Muscle layer of colon (tissue), 2 donors: ENCODE measurements around the gene TLNRD1.

Source experiments
- H3K27ac ChIP-seq: one replicate; pipeline ENCODE4 v1.7.0; 2013; ENCODE audit warnings: low read depth, mild to moderate bottlenecking, low read length, moderate library complexity
- H3K27me3 ChIP-seq, 2 donors: one replicate each; pipeline ENCODE4 v1.7.0; 2013; ENCODE audit warnings: low read length in 2 of 2, mild to moderate bottlenecking in 2 of 2; ENCODE audit not compliant: insufficient read depth in 2 of 2, control insufficient read depth in 1 of 2
- H3K36me3 ChIP-seq: one replicate; pipeline ENCODE4 v1.7.0; 2013; ENCODE audit warnings: mild to moderate bottlenecking, low read length; ENCODE audit not compliant: insufficient read depth
- H3K4me1 ChIP-seq: one replicate; pipeline ENCODE4 v1.7.0; 2013; ENCODE audit warnings: mild to moderate bottlenecking, low read length; ENCODE audit not compliant: insufficient read depth
- H3K4me3 ChIP-seq, 2 donors: one replicate each; pipeline ENCODE4 v1.7.0; 2013; ENCODE audit warnings: low read length in 2 of 2, low read depth in 1 of 2, mild to moderate bottlenecking in 1 of 2, moderate library complexity in 1 of 2
- H3K9ac ChIP-seq: one replicate; pipeline ENCODE4 v1.7.0; 2013; ENCODE audit warnings: low read length
- H3K9me3 ChIP-seq: one replicate; pipeline ENCODE4 v1.7.0; 2013; ENCODE audit warnings: mild to moderate bottlenecking, low read length
- donor health status: abdominal sarcoma.
- donor health status: Adenocarcinoma of cecum.

Gene TLNRD1

GRCh38 chr15:81032818-81033217 is 32.1 kb downstream of the TLNRD1 start:
- H3K4me3 ChIP-seq, result no peak overlapping the region
- no peak overlapping the region for H3K27ac ChIP-seq

GRCh38 chr15:81033508-81033907 is 32.8 kb downstream of the TLNRD1 start:
- Histone ChIP-seq H3K4me3 (no peak overlapping the region), H3K36me3 (no peaks in the 10 kb centered on the region), H3K27ac (no peak overlapping the region), H3K9me3 (no peaks in the 10 kb centered on the region), H3K9ac (no peak overlapping the region), H3K27me3 (no peaks in the 10 kb centered on the region), H3K4me1 (peaks cover 15% of the 10 kb centered on the region)

More at GRCh38 chr15:81032818-81033217, 32.1 kb downstream of the TLNRD1 start:
- H3K9ac ChIP-seq, result no peak overlapping the region
- H3K36me3 ChIP-seq, result no peaks in the 10 kb centered on the region
- peaks cover 15% of the 10 kb centered on the region for H3K4me1 ChIP-seq
- H3K9me3 ChIP-seq, result no peaks in the 10 kb centered on the region
- H3K27me3 ChIP-seq, result no peaks in the 10 kb centered on the region

- Histone ChIP-seq H3K4me3 (no peak overlapping the region), H3K27ac (no peak overlapping the region), H3K27me3 (no peaks in the 10 kb centered on the region), H3K9me3 (no peaks in the 10 kb centered on the region), H3K36me3 (no peaks in the 10 kb centered on the region), H3K9ac (no peak overlapping the region), H3K4me1 (peaks cover 12% of the 10 kb centered on the region)
Observed at GRCh38 chr15:81037952-81038743, 37.4 kb downstream of the TLNRD1 start.

GRCh38 chr15:81038975-81039607 is 38.4 kb downstream of the TLNRD1 start:
- Histone ChIP-seq H3K4me1 (peaks cover 6% of the 10 kb centered on the region), H3K36me3 (no peaks in the 10 kb centered on the region), H3K27ac (no peak overlapping the region), H3K9ac (no peak overlapping the region), H3K9me3 (no peaks in the 10 kb centered on the region), H3K4me3 (no peak overlapping the region), H3K27me3 (no peaks in the 10 kb centered on the region)

GRCh38 chr15:81040757-81041156 is 40.0 kb downstream of the TLNRD1 start:
- no peaks in the 10 kb centered on the region for H3K27me3 ChIP-seq
- no peak overlapping the region for H3K9ac ChIP-seq
- H3K4me1 ChIP-seq, result peaks cover 6% of the 10 kb centered on the region
- H3K36me3 ChIP-seq, result no peaks in the 10 kb centered on the region
- no peak overlapping the region for H3K4me3 ChIP-seq
- no peak overlapping the region for H3K27ac ChIP-seq
- no peaks in the 10 kb centered on the region for H3K9me3 ChIP-seq

GRCh38 chr15:81043281-81043934 is 42.7 kb downstream of the TLNRD1 start:
- Histone ChIP-seq H3K9me3 (no peaks in the 10 kb centered on the region), H3K27ac (no peak overlapping the region), H3K27me3 (no peaks in the 10 kb centered on the region), H3K4me3 (no peak overlapping the region), H3K4me1 (no peaks in the 10 kb centered on the region), H3K9ac (no peak overlapping the region), H3K36me3 (no peaks in the 10 kb centered on the region)

- no peak overlapping the region for H3K27ac ChIP-seq
- no peaks in the 10 kb centered on the region for H3K27me3 ChIP-seq
- no peak overlapping the region for H3K4me3 ChIP-seq
- H3K36me3 ChIP-seq, result no peaks in the 10 kb centered on the region
- H3K9me3 ChIP-seq, result no peaks in the 10 kb centered on the region
- no peak overlapping the region for H3K9ac ChIP-seq
- H3K4me1 ChIP-seq, result no peaks in the 10 kb centered on the region
Observed at GRCh38 chr15:81043935-81044575, 43.3 kb downstream of the TLNRD1 start.

- Histone ChIP-seq H3K27ac (no peak overlapping the region), H3K27me3 (no peaks in the 10 kb centered on the region), H3K4me1 (no peaks in the 10 kb centered on the region), H3K4me3 (no peak overlapping the region), H3K9ac (no peak overlapping the region), H3K36me3 (no peaks in the 10 kb centered on the region), H3K9me3 (no peaks in the 10 kb centered on the region)
Observed at GRCh38 chr15:81046290-81046689, 45.6 kb downstream of the TLNRD1 start.

- no peak overlapping the region for H3K27ac ChIP-seq
- H3K9ac ChIP-seq, result no peak overlapping the region
- no peaks in the 10 kb centered on the region for H3K4me1 ChIP-seq
- no peaks in the 10 kb centered on the region for H3K27me3 ChIP-seq
- no peaks in the 10 kb centered on the region for H3K9me3 ChIP-seq
- H3K4me3 ChIP-seq, result no peak overlapping the region
- H3K36me3 ChIP-seq, result no peaks in the 10 kb centered on the region
Observed at GRCh38 chr15:81047928-81048327, 47.2 kb downstream of the TLNRD1 start.

- no peaks in the 10 kb centered on the region for H3K36me3 ChIP-seq
- no peak overlapping the region for H3K27ac ChIP-seq
- H3K9me3 ChIP-seq, result no peaks in the 10 kb centered on the region
- no peaks in the 10 kb centered on the region for H3K27me3 ChIP-seq
- no peak overlapping the region for H3K4me3 ChIP-seq
- H3K9ac ChIP-seq, result no peak overlapping the region
- H3K4me1 ChIP-seq, result no peaks in the 10 kb centered on the region
Observed at GRCh38 chr15:81049835-81050234, 49.1 kb downstream of the TLNRD1 start.

- Histone ChIP-seq H3K4me3 (no peak overlapping the region), H3K9ac (no peak overlapping the region), H3K27ac (no peak overlapping the region)
Observed at GRCh38 chr15:81050259-81050658, 49.5 kb downstream of the TLNRD1 start.

More at GRCh38 chr15:81050259-81050658, 49.5 kb downstream of the TLNRD1 start:
- Histone ChIP-seq H3K4me1 (no peaks in the 10 kb centered on the region), H3K36me3 (no peaks in the 10 kb centered on the region), H3K9me3 (no peaks in the 10 kb centered on the region), H3K27me3 (no peaks in the 10 kb centered on the region)
